ENCODE data around the gene CDH2.

DNA sequence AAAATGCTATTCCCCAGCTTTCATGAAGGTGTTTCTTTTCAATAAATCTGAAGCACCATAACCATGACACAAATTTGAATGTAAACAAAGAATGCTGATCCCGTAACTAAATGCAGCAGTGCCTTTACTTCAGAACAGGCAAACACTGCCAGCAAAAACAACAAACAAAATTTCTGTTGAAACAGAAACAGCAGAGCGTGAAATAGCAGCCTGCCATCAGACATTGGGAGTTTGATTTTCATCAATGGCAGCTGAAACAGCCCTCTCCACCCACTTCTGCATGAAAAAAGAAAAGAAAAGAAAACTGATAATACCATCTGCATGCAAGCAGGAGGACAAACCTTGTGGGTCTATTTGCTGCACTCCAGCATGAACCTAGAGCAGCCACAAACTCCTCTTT is 128.3 kb downstream of the CDH2 start:
- TF ChIP-seq, protein P1, sequence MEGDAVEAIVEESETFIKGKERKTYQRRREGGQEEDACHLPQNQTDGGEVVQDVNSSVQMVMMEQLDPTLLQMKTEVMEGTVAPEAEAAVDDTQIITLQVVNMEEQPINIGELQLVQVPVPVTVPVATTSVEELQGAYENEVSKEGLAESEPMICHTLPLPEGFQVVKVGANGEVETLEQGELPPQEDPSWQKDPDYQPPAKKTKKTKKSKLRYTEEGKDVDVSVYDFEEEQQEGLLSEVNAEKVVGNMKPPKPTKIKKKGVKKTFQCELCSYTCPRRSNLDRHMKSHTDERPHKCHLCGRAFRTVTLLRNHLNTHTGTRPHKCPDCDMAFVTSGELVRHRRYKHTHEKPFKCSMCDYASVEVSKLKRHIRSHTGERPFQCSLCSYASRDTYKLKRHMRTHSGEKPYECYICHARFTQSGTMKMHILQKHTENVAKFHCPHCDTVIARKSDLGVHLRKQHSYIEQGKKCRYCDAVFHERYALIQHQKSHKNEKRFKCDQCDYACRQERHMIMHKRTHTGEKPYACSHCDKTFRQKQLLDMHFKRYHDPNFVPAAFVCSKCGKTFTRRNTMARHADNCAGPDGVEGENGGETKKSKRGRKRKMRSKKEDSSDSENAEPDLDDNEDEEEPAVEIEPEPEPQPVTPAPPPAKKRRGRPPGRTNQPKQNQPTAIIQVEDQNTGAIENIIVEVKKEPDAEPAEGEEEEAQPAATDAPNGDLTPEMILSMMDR (conservative IDR thresholded peaks at IDR 0.05; ENCODE audit: low read depth in 2 of 2), result no peak
- TF ChIP-seq ZNF114 (CRISPR knock-in tag; IDR thresholded peaks at IDR 0.05) (no peak), EZH2 (IDR thresholded peaks at IDR 0.05; ENCODE audit: low read depth, unreplicated experiment) (no peak), JUNB (IDR thresholded peaks at IDR 0.05; ENCODE audit: unreplicated experiment) (no peak), POLR2AphosphoS5 (IDR thresholded peaks at IDR 0.05; ENCODE audit: low read depth) (no peak), STAT1 (IDR thresholded peaks at IDR 0.05; ENCODE audit: unreplicated experiment) (no peak), ZNF331 (CRISPR knock-in tag; IDR thresholded peaks at IDR 0.05; ENCODE audit: low read depth) (no peak), NANOG (IDR thresholded peaks at IDR 0.05; ENCODE audit: borderline replicate concordance) (no peak), CREB1 (CRISPR knock-in tag; IDR thresholded peaks at IDR 0.05; ENCODE audit: low read depth) (no peak), EZH2phosphoT487 (IDR thresholded peaks at IDR 0.05; ENCODE audit: unreplicated experiment) (no peak)
- TF ChIP-seq, protein P2, sequence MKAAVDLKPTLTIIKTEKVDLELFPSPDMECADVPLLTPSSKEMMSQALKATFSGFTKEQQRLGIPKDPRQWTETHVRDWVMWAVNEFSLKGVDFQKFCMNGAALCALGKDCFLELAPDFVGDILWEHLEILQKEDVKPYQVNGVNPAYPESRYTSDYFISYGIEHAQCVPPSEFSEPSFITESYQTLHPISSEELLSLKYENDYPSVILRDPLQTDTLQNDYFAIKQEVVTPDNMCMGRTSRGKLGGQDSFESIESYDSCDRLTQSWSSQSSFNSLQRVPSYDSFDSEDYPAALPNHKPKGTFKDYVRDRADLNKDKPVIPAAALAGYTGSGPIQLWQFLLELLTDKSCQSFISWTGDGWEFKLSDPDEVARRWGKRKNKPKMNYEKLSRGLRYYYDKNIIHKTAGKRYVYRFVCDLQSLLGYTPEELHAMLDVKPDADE (IDR thresholded peaks at IDR 0.05), result no peak
- TF ChIP-seq, protein P3, sequence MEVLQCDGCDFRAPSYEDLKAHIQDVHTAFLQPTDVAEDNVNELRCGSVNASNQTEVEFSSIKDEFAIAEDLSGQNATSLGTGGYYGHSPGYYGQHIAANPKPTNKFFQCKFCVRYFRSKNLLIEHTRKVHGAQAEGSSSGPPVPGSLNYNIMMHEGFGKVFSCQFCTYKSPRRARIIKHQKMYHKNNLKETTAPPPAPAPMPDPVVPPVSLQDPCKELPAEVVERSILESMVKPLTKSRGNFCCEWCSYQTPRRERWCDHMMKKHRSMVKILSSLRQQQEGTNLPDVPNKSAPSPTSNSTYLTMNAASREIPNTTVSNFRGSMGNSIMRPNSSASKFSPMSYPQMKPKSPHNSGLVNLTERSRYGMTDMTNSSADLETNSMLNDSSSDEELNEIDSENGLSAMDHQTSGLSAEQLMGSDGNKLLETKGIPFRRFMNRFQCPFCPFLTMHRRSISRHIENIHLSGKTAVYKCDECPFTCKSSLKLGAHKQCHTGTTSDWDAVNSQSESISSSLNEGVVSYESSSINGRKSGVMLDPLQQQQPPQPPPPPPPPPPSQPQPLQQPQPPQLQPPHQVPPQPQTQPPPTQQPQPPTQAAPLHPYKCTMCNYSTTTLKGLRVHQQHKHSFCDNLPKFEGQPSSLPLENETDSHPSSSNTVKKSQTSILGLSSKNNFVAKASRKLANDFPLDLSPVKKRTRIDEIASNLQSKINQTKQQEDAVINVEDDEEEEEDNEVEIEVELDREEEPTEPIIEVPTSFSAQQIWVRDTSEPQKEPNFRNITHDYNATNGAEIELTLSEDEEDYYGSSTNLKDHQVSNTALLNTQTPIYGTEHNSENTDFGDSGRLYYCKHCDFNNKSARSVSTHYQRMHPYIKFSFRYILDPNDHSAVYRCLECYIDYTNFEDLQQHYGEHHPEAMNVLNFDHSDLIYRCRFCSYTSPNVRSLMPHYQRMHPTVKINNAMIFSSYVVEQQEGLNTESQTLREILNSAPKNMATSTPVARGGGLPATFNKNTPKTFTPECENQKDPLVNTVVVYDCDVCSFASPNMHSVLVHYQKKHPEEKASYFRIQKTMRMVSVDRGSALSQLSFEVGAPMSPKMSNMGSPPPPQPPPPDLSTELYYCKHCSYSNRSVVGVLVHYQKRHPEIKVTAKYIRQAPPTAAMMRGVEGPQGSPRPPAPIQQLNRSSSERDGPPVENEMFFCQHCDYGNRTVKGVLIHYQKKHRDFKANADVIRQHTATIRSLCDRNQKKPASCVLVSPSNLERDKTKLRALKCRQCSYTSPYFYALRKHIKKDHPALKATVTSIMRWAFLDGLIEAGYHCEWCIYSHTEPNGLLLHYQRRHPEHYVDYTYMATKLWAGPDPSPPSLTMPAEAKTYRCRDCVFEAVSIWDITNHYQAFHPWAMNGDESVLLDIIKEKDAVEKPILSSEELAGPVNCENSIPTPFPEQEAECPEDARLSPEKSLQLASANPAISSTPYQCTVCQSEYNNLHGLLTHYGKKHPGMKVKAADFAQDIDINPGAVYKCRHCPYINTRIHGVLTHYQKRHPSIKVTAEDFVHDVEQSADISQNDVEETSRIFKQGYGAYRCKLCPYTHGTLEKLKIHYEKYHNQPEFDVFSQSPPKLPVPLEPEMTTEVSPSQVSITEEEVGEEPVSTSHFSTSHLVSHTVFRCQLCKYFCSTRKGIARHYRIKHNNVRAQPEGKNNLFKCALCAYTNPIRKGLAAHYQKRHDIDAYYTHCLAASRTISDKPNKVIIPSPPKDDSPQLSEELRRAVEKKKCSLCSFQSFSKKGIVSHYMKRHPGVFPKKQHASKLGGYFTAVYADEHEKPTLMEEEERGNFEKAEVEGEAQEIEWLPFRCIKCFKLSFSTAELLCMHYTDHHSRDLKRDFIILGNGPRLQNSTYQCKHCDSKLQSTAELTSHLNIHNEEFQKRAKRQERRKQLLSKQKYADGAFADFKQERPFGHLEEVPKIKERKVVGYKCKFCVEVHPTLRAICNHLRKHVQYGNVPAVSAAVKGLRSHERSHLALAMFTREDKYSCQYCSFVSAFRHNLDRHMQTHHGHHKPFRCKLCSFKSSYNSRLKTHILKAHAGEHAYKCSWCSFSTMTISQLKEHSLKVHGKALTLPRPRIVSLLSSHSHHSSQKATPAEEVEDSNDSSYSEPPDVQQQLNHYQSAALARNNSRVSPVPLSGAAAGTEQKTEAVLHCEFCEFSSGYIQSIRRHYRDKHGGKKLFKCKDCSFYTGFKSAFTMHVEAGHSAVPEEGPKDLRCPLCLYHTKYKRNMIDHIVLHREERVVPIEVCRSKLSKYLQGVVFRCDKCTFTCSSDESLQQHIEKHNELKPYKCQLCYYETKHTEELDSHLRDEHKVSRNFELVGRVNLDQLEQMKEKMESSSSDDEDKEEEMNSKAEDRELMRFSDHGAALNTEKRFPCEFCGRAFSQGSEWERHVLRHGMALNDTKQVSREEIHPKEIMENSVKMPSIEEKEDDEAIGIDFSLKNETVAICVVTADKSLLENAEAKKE (CRISPR knock-in tag; IDR thresholded peaks at IDR 0.05), result no peak
- TF ChIP-seq, protein P4, sequence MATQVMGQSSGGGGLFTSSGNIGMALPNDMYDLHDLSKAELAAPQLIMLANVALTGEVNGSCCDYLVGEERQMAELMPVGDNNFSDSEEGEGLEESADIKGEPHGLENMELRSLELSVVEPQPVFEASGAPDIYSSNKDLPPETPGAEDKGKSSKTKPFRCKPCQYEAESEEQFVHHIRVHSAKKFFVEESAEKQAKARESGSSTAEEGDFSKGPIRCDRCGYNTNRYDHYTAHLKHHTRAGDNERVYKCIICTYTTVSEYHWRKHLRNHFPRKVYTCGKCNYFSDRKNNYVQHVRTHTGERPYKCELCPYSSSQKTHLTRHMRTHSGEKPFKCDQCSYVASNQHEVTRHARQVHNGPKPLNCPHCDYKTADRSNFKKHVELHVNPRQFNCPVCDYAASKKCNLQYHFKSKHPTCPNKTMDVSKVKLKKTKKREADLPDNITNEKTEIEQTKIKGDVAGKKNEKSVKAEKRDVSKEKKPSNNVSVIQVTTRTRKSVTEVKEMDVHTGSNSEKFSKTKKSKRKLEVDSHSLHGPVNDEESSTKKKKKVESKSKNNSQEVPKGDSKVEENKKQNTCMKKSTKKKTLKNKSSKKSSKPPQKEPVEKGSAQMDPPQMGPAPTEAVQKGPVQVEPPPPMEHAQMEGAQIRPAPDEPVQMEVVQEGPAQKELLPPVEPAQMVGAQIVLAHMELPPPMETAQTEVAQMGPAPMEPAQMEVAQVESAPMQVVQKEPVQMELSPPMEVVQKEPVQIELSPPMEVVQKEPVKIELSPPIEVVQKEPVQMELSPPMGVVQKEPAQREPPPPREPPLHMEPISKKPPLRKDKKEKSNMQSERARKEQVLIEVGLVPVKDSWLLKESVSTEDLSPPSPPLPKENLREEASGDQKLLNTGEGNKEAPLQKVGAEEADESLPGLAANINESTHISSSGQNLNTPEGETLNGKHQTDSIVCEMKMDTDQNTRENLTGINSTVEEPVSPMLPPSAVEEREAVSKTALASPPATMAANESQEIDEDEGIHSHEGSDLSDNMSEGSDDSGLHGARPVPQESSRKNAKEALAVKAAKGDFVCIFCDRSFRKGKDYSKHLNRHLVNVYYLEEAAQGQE (IDR thresholded peaks at IDR 0.05; ENCODE audit: unreplicated experiment), result no peak
